HEK293T (cell line): ENCODE measurements around the gene CNGB1.

Experiments
- BHLHE40 ChIP-seq: fragments of 450-650 bp; IDR thresholded peaks from 2 replicates; pipeline ENCODE4 v1.6.1; 2016; ENCODE audit warnings: mild to moderate bottlenecking, moderate library complexity, borderline replicate concordance
- ELF4 ChIP-seq: fragments of 450-650 bp; IDR thresholded peaks from 2 replicates; pipeline ENCODE4 v1.6.1; 2017; ENCODE audit warnings: antibody characterized with exemption
- TF ChIP-seq, protein P1 (sequence below): fragments of 450-650 bp; IDR thresholded peaks from 2 replicates; pipeline ENCODE4 v1.6.1; 2016

DNA sequence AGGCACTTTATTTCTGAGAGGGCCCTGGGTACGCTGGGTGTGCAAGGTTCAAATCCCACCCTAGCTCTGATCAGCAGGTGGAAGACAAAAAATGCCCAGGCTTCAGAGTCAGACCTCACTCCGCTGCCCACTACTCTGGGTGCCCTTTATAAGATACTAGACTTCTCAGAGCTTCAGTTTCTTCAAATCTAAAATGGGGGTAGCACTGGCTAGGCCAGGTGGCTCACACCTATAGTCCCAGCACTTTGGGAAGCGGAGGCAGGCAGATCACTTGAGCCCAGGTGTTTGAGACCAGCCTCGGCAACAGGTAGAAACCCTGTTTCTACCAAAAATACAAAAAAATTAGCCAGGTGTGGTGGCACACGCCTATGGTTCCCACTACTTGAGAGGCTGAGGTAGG is 32.0 kb upstream of the CNGB1 start:
- TF ChIP-seq ELF4 (no peak), BHLHE40 (no peak)
- TF ChIP-seq, protein P1, sequence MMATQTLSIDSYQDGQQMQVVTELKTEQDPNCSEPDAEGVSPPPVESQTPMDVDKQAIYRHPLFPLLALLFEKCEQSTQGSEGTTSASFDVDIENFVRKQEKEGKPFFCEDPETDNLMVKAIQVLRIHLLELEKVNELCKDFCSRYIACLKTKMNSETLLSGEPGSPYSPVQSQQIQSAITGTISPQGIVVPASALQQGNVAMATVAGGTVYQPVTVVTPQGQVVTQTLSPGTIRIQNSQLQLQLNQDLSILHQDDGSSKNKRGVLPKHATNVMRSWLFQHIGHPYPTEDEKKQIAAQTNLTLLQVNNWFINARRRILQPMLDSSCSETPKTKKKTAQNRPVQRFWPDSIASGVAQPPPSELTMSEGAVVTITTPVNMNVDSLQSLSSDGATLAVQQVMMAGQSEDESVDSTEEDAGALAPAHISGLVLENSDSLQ = no peak
